Hepatocyte (in vitro differentiated cells): Measurements from ENCODE around the gene SNAP29. TPM values are rescaled to one million over a fixed set of nuclear protein-coding genes. Genes with fewer than 3 reads are reported as not detected.

Experiments used
- DNase-seq: peaks from one replicate; pipeline ENCODE4 v3.0.0-alpha.2; 2016; ENCODE audit warnings: low spot score
- H2AFZ ChIP-seq: fragments of 200-600 bp; sonication (generic); 2 replicates; pipeline ENCODE4 v1.6.0; 2016; ENCODE audit warnings: antibody characterized with exemption, mild to moderate bottlenecking
- H3K27ac ChIP-seq: fragments of 200-600 bp; sonication (generic); 2 replicates; pipeline ENCODE4 v1.5.1; 2016; ENCODE audit warnings: mild to moderate bottlenecking
- H3K27me3 ChIP-seq: fragments of 200-600 bp; sonication (generic); 2 replicates; pipeline ENCODE4 v1.6.1; 2016
- H3K36me3 ChIP-seq: fragments of 200-600 bp; sonication (generic); replicated peaks from 2 replicates; pipeline ENCODE4 v1.5.1; 2016; ENCODE audit warnings: low read depth; ENCODE audit not compliant: insufficient read depth
- H3K4me1 ChIP-seq: fragments of 200-600 bp; sonication (generic); 2 replicates; pipeline ENCODE4 v1.5.1; 2016; ENCODE audit warnings: mild to moderate bottlenecking, moderate library complexity; ENCODE audit not compliant: insufficient read depth
- H3K4me2 ChIP-seq: fragments of 200-600 bp; sonication (generic); 2 replicates; pipeline ENCODE4 v1.6.0; 2016
- H3K4me3 ChIP-seq: fragments of 200-600 bp; sonication (generic); 2 replicates; pipeline ENCODE4 v1.5.1; 2016; ENCODE audit warnings: mild to moderate bottlenecking
- H3K79me2 ChIP-seq: fragments of 200-600 bp; sonication (generic); 2 replicates; pipeline ENCODE4 v1.6.0; 2017; ENCODE audit warnings: mild to moderate bottlenecking
- H3K9me2 ChIP-seq: fragments of 200-600 bp; sonication (generic); replicated peaks from 2 replicates; pipeline ENCODE4 v1.6.0; 2017; ENCODE audit warnings: mild to moderate bottlenecking; ENCODE audit not compliant: insufficient read depth
- H3K9me3 ChIP-seq: fragments of 200-600 bp; sonication (generic); 2 replicates; pipeline ENCODE4 v1.5.1; 2016; ENCODE audit warnings: low read depth, mild to moderate bottlenecking
- H4K20me1 ChIP-seq: fragments of 200-600 bp; sonication (generic); 2 replicates; pipeline ENCODE4 v1.6.0; 2016; ENCODE audit warnings: mild to moderate bottlenecking; ENCODE audit not compliant: insufficient read depth, poor library complexity, severe bottlenecking
- CTCF ChIP-seq: fragments of 200-600 bp; sonication (generic); IDR thresholded peaks from 2 replicates; pipeline ENCODE4 v1.5.1; 2016; ENCODE audit warnings: antibody characterized with exemption, mild to moderate bottlenecking; ENCODE audit not compliant: poor library complexity
- EZH2 ChIP-seq: fragments of 200-600 bp; sonication (generic); IDR thresholded peaks from 2 replicates; pipeline ENCODE4 v1.6.1; 2016; ENCODE audit warnings: antibody characterized with exemption, mild to moderate bottlenecking, borderline replicate concordance
- EZH2phosphoT487 ChIP-seq: fragments of 200-600 bp; sonication (generic); IDR thresholded peaks from one replicate; pipeline ENCODE4 v1.6.1; 2018; ENCODE audit warnings: antibody characterized with exemption, mild to moderate bottlenecking, low read depth, moderate library complexity; ENCODE audit not compliant: unreplicated experiment, severe bottlenecking
- WGBS: methylation state at CpG from one replicate; pipeline ENCODE4 v1.1.6; 2016; ENCODE audit warnings: low lambda C conversion rate; ENCODE audit errors: missing lambda C conversion rate; 5-methylcytosine and 5-hydroxymethylcytosine counted together
- polyA plus RNA-seq: library from polyadenylated mRNA; unstranded; fragments of >200 nt; fragmentation: Nextera tagmentation; extraction: Ambion mirVana; gene quantifications from 2 replicates; pipeline ENCODE4 v1.2.1, GENCODE V29; 2016
- total RNA-seq: library from RNA; depleted of rRNA; stranded (reverse); fragments of >200 nt; gene quantifications from 2 replicates; pipeline ENCODE4 v1.2.3, GENCODE V29; 2014

The SNAP29 gene
- total and polyA plus RNA-seq, 2 experiments from 2014 or later: 14.5 to 41.0 TPM

GRCh38 chr22:20868025-20868962 is 9.5 kb downstream of the SNAP29 start:
- no peak for TF ChIP-seq CTCF
- TF ChIP-seq EZH2phosphoT487: no peak
- no peak for TF ChIP-seq EZH2
- peak overlapping the region; percentile 52 for H3K4me2 ChIP-seq
- DNase-seq: no peak

GRCh38 chr22:20869234-20869633 is 10.4 kb downstream of the SNAP29 start:
- TF ChIP-seq CTCF (no peak), EZH2 (no peak), EZH2phosphoT487 (no peak)
- Histone ChIP-seq H3K4me3 (no peak overlapping the region), H4K20me1 (no peaks in the 10 kb centered on the region), H3K27ac (peak overlapping the region; percentile 86), H3K36me3 (no peaks in the 10 kb centered on the region), H3K4me1 (peaks cover 25% of the 10 kb centered on the region), H3K9me2 (no peaks in the 10 kb centered on the region), H3K9me3 (no peaks in the 10 kb centered on the region), H3K4me2 (no peak overlapping the region), H2AFZ (no peak overlapping the region), H3K27me3 (no peaks in the 10 kb centered on the region), H3K79me2 (peaks cover 25% of the 10 kb centered on the region)
- WGBS: 93% methylated on average over 2 of the region's 2 CpGs
- DNase-seq: no peak

More at GRCh38 chr22:20868025-20868962, 9.5 kb downstream of the SNAP29 start:
- Histone ChIP-seq H3K79me2 (peaks cover 31% of the 10 kb centered on the region), H3K4me1 (peaks cover 25% of the 10 kb centered on the region), H3K27ac (peak overlapping the region; percentile 86), H3K4me3 (no peak overlapping the region), H2AFZ (no peak overlapping the region), H3K9me3 (no peaks in the 10 kb centered on the region), H3K36me3 (no peaks in the 10 kb centered on the region), H3K27me3 (no peaks in the 10 kb centered on the region), H4K20me1 (no peaks in the 10 kb centered on the region), H3K9me2 (no peaks in the 10 kb centered on the region)
- WGBS: 45% methylated on average over 7 of the region's 7 CpGs

- H3K27ac ChIP-seq: no peak overlapping the region
- H3K4me1 ChIP-seq: peaks cover 3% of the 10 kb centered on the region
- H3K27me3 ChIP-seq: no peaks in the 10 kb centered on the region
- no peaks in the 10 kb centered on the region for H3K9me2 ChIP-seq
- peaks cover 11% of the 10 kb centered on the region for H3K79me2 ChIP-seq
- no peak for TF ChIP-seq EZH2phosphoT487
- no peak for TF ChIP-seq CTCF
- no peak for TF ChIP-seq EZH2
- H3K4me2 ChIP-seq: no peak overlapping the region
- H3K9me3 ChIP-seq: no peaks in the 10 kb centered on the region
- DNase-seq: no peak
- no peaks in the 10 kb centered on the region for H3K36me3 ChIP-seq
- 95% methylated on average over 3 of the region's 3 CpGs for WGBS
- H4K20me1 ChIP-seq: no peaks in the 10 kb centered on the region
- no peak overlapping the region for H2AFZ ChIP-seq
- no peak overlapping the region for H3K4me3 ChIP-seq
Measured at GRCh38 chr22:20873214-20873613, 14.4 kb downstream of the SNAP29 start.
